GM18520 (cell line): ENCODE results near the gene WBP1L.
"Not testable (repeated sequence)": the region's sequence is repeated elsewhere in the genome, so short reads cannot be mapped to it uniquely, and the experiment has no call there.

Source experiments
- ATAC-seq: cut with Tn5 transposase; IDR thresholded peaks from one replicate; pipeline ENCODE4 v1.9.1; 2021; ENCODE audit not compliant: unreplicated experiment

Gene WBP1L

GRCh38 chr10:102832987-102833386 lies 89.2 kb downstream of the WBP1L start:
- no peak for ATAC-seq

- no peak for ATAC-seq
Measured at GRCh38 chr10:102834143-102834542, 90.4 kb downstream of the WBP1L start.

- no peak for ATAC-seq
Measured at GRCh38 chr10:102835007-102835482, 91.3 kb downstream of the WBP1L start.

- no peak for ATAC-seq
Measured at GRCh38 chr10:102837230-102837721, 93.5 kb downstream of the WBP1L start, which contains the start of gene CYP17A1. CYP17A1 (minus strand) TSS chr10:102837413; CDS start chr10:102837361, 52 bp downstream.

GRCh38 chr10:102838276-102838927 lies 94.7 kb downstream of the WBP1L start:
- not testable (repeated sequence) for ATAC-seq

GRCh38 chr10:102841827-102842345 lies 98.1 kb downstream of the WBP1L start:
- no peak for ATAC-seq

GRCh38 chr10:102843139-102843538 lies 99.4 kb downstream of the WBP1L start:
- not testable (repeated sequence) for ATAC-seq

- not testable (repeated sequence) for ATAC-seq
Measured at GRCh38 chr10:102844190-102844776, 100.5 kb downstream of the WBP1L start.

GRCh38 chr10:102845352-102845902 lies 101.7 kb downstream of the WBP1L start:
- no peak for ATAC-seq

GRCh38 chr10:102850025-102850518 lies 106.3 kb downstream of the WBP1L start:
- no peak for ATAC-seq

GRCh38 chr10:102853237-102853636 lies 109.5 kb downstream of the WBP1L start:
- not testable (repeated sequence) for ATAC-seq

GRCh38 chr10:102855731-102856436 lies 112.1 kb downstream of the WBP1L start:
- ATAC-seq, result not testable (repeated sequence)

- no peak for ATAC-seq
Measured at GRCh38 chr10:102856758-102857424, 113.1 kb downstream of the WBP1L start.

- ATAC-seq, result no peak
Measured at GRCh38 chr10:102859911-102860310, 116.2 kb downstream of the WBP1L start.

- ATAC-seq, result no peak
Measured at GRCh38 chr10:102863660-102864059, 119.9 kb downstream of the WBP1L start.

- ATAC-seq, result no peak
Measured at GRCh38 chr10:102865620-102866019, 121.9 kb downstream of the WBP1L start.
